Sigmoid colon (tissue), 7 donors: Measurements from ENCODE around the gene TENT5D. TPM values are rescaled to one million over a fixed set of nuclear protein-coding genes. Genes with fewer than 3 reads are reported as not detected.
A peak's percentile ranks its signal among the peaks of the same experiment; 100 is the strongest.
"Not testable (repeated sequence)": the region's sequence is repeated elsewhere in the genome, so short reads cannot be mapped to it uniquely, and the experiment has no call there.

Experiments
- DNase-seq: peaks from one replicate; pipeline ENCODE4 v3.0.0-alpha.2; 2019
- H3K27ac ChIP-seq, 4 donors: fragments of 200-600 bp; sonication (generic); one replicate each; pipeline ENCODE4 v1.5.1; 2016 to 2019; ENCODE audit warnings: mild to moderate bottlenecking in 1 of 4
- H3K27me3 ChIP-seq, 3 donors: fragments of 200-600 bp; sonication (generic); one replicate each; pipeline ENCODE4 v1.5.1; 2019; ENCODE audit warnings: mild to moderate bottlenecking in 1 of 3
- H3K36me3 ChIP-seq, 4 donors: fragments of 200-600 bp; sonication (generic); one replicate each; pipeline ENCODE4 v1.5.1; 2016 to 2019
- H3K4me1 ChIP-seq, 4 donors: fragments of 200-600 bp; sonication (generic); one replicate each; pipeline ENCODE4 v1.5.1; 2017 to 2019
- H3K4me3 ChIP-seq, 4 donors: fragments of 200-600 bp; sonication (generic); one replicate each; pipeline ENCODE4 v1.5.1; 2017 to 2019; ENCODE audit warnings: mild to moderate bottlenecking in 2 of 4, moderate library complexity in 1 of 4
- H3K9me3 ChIP-seq, 4 donors: fragments of 200-600 bp in 3 of 4; sonication (generic) in 3 of 4; one replicate each; pipeline versions ENCODE4 v1.5.1 to v1.6.1; 2013 to 2019
- EP300 ChIP-seq, 4 donors: sonication (generic); formaldehyde crosslinking; IDR thresholded peaks; one replicate each; pipeline ENCODE4 v1.6.1; 2017; ENCODE audit warnings: antibody characterized with exemption in 4 of 4
- POLR2A ChIP-seq, 2 donors: fragments of 450-650 bp; IDR thresholded peaks; one replicate each; pipeline ENCODE4 v1.6.1; 2016; ENCODE audit warnings: antibody characterized with exemption in 2 of 2, mild to moderate bottlenecking in 2 of 2, moderate library complexity in 2 of 2
- POLR2AphosphoS5 ChIP-seq, 4 donors: sonication (generic); formaldehyde crosslinking; IDR thresholded peaks; one replicate each; pipeline ENCODE4 v1.6.1; 2017; ENCODE audit warnings: antibody characterized with exemption in 4 of 4
- WGBS, 2 donors: extraction: QIAGEN DNeasy Blood & Tissue Kit; methylation state at CpG; one replicate each; pipeline ENCODE4 v1.1.7; 2013; 5-methylcytosine and 5-hydroxymethylcytosine counted together
- intact Hi-C: fragments of 100-400 bp; cut with DNase I; formaldehyde crosslinking; loops from one replicate; pipeline ENCODE4 v1.15.1; 2023
- polyA plus RNA-seq, 3 donors: library from polyadenylated mRNA; stranded (reverse); fragments of 200-250 nt; gene quantifications; one replicate each; pipeline ENCODE4 v1.2.3, GENCODE V29; 2013
- total RNA-seq, 4 donors: library from RNA; depleted of rRNA; stranded (reverse); fragments of >200 nt; gene quantifications; one replicate each; pipeline ENCODE4 v1.1.0, GENCODE V29; 2016
- TF ChIP-seq, protein P1 (sequence below), 4 experiments: fragments of 450-650 bp in 3 of 4; fragments of 200-600 bp in 1 of 4; IDR thresholded peaks; one replicate each; pipeline ENCODE4 v1.5.1; 2016 to 2019; ENCODE audit warnings: antibody characterized with exemption in 4 of 4, mild to moderate bottlenecking in 3 of 4, moderate library complexity in 2 of 4
- donor health status: healthy with polysubstance abuse.
- donor health status: Bipolar disorder and iron deficiency.
- donor health status: healthy.

The TENT5D gene
- total and polyA plus RNA-seq, 7 donors = not detected

DNA sequence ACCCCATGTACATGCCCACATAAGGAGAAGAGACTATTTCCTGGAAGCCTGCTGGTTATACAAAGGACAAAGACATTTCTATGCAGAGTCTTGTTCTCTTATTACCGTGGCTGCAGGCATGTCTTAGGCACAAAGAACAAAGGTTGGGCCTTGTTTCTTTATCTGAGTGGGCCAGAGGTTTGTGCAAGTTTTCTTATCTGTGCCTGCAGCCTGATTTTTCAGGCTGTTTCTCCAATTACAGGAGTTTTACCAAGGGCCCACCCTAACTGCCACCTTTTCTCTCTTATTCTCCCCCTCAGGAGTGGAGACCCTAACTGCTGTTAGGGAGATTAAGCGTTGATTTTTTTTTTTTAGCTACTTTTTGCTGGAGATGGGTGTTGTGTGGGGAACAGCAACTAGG lies 3.5 kb downstream of the TENT5D start:
- WGBS, 2 donors = 46 to 54% methylated on average over 2 of the region's 2 CpGs
- intact Hi-C loops = no loop called here
- H3K27ac ChIP-seq = no peak overlapping the region

DNA sequence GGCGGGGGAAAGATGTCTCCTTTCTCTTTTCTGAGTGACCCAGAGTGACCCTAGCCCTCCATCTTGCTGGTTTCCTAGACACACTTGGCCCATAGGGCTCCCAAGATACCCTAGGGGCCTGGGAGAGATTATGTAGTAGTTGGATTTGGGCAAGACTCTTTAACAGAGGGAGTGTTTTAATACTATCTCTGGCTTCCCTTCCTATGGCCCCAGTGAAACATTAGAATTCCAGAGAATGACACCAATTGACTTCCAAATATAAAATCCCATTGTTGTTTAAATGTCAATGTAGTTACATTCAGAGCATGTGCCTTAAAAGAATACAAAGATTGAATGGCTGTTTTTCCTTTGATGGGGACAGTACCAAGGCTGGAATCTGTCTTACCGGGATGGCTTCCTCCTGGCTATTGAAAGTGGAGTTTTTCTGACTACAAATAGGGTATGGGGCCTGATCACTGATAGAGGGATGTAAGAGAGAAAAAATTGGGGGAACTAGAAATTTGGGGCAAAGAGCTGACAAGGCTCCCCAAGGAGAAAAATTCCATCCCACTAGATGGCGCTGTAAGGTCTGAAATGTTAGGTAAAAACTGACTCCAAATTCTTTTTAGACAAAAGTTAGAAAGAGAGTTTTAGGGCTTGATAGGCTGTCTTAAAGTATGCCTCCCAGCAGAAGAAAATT lies 10.7 kb downstream of the TENT5D start:
- TF ChIP-seq POLR2A (IDR thresholded peaks at IDR 0.05) (no peak), EP300 (IDR thresholded peaks at IDR 0.05) (no peak), POLR2AphosphoS5 (IDR thresholded peaks at IDR 0.05) (no peak)
- TF ChIP-seq, protein P1, sequence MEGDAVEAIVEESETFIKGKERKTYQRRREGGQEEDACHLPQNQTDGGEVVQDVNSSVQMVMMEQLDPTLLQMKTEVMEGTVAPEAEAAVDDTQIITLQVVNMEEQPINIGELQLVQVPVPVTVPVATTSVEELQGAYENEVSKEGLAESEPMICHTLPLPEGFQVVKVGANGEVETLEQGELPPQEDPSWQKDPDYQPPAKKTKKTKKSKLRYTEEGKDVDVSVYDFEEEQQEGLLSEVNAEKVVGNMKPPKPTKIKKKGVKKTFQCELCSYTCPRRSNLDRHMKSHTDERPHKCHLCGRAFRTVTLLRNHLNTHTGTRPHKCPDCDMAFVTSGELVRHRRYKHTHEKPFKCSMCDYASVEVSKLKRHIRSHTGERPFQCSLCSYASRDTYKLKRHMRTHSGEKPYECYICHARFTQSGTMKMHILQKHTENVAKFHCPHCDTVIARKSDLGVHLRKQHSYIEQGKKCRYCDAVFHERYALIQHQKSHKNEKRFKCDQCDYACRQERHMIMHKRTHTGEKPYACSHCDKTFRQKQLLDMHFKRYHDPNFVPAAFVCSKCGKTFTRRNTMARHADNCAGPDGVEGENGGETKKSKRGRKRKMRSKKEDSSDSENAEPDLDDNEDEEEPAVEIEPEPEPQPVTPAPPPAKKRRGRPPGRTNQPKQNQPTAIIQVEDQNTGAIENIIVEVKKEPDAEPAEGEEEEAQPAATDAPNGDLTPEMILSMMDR (IDR thresholded peaks at IDR 0.05) = no peak
- Histone ChIP-seq H3K4me3 (no peak overlapping the region), H3K27ac (peak overlapping the region in 1 of 4 donors; percentile 63), H3K27me3 (no peaks in the 10 kb centered on the region), H3K9me3 (no peaks in the 10 kb centered on the region), H3K4me1 (peaks cover 0 to 11% (median 3%) of the 10 kb centered on the region in 4 donors), H3K36me3 (no peaks in the 10 kb centered on the region)
- intact Hi-C loops = no loop called here
- no peak for DNase-seq
- WGBS, 2 donors = 72 to 78% methylated on average over 3 of the region's 3 CpGs

More for the DNA sequence above, 3.5 kb downstream of the TENT5D start:
- no peak overlapping the region for H3K4me3 ChIP-seq
- no peaks in the 10 kb centered on the region for H3K36me3 ChIP-seq
- no peak for DNase-seq
- no peaks in the 10 kb centered on the region for H3K9me3 ChIP-seq
- no peak for TF ChIP-seq POLR2A (IDR thresholded peaks at IDR 0.05)
- TF ChIP-seq POLR2AphosphoS5 (IDR thresholded peaks at IDR 0.05) = no peak
- TF ChIP-seq, protein P1 (IDR thresholded peaks at IDR 0.05) = no peak
- no peak for TF ChIP-seq EP300 (IDR thresholded peaks at IDR 0.05)
- no peaks in the 10 kb centered on the region for H3K4me1 ChIP-seq
- H3K27me3 ChIP-seq = no peaks in the 10 kb centered on the region

DNA sequence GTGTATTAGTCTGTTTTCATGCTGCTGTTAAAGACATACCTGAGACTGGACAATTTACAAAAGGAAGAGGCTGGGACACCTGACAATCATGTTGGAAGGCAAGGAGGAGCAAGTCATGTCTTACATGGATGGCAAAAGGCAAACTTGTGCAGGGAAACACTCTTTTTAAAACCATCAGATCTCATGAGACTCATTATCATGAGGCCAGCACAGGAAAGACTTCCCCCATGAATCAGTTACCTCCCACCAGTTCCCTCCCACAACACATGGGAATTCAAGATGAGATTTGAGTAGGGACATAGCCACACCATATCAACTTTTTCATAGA lies 11.2 kb downstream of the TENT5D start:
- peak overlapping the region in 3 of 4 donors; percentile 61 to 67 (median 63) for H3K27ac ChIP-seq
- no peak for DNase-seq
- no peaks in the 10 kb centered on the region for H3K36me3 ChIP-seq
- intact Hi-C loops = no loop called here
- H3K4me3 ChIP-seq = no peak overlapping the region
- H3K4me1 ChIP-seq = peaks cover 0 to 11% (median 3%) of the 10 kb centered on the region in 4 donors
- no peaks in the 10 kb centered on the region for H3K9me3 ChIP-seq
- TF ChIP-seq EP300 (IDR thresholded peaks at IDR 0.05) (no peak), POLR2AphosphoS5 (IDR thresholded peaks at IDR 0.05) (no peak), POLR2A (IDR thresholded peaks at IDR 0.05) (no peak)
- TF ChIP-seq, protein P1 (IDR thresholded peaks at IDR 0.05) = no peak
- H3K27me3 ChIP-seq = no peaks in the 10 kb centered on the region

DNA sequence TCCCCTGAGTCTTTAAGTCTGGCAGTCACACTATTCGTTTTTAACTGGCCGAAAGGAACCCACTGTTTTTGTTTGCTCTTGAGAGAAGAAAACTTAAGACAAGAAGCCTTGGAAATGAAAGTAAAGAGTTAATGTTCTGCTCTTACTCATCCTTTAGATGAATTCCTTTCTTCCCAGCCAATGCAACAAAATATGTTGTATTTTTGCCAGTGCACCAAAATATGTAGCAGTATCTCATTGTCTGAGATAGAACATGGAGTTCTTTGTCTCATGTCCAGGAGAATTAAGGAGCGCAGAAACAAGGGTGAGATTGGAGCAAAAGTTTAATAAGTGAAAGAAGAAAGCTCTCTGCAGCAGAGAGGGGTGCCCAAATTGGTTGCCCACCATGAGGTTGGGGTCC lies 12.2 kb downstream of the TENT5D start:
- TF ChIP-seq, protein P1 (IDR thresholded peaks at IDR 0.05) = no peak
- TF ChIP-seq POLR2AphosphoS5 (IDR thresholded peaks at IDR 0.05) (peak in 2 of 4 donors; percentile 9 to 19), POLR2A (IDR thresholded peaks at IDR 0.05) (no peak), EP300 (IDR thresholded peaks at IDR 0.05) (no peak)
- no peaks in the 10 kb centered on the region for H3K9me3 ChIP-seq
- no peak overlapping the region for H3K4me3 ChIP-seq
- DNase-seq = no peak
- H3K27ac ChIP-seq = peak overlapping the region in 3 of 4 donors; percentile 61 to 67 (median 63)
- 93% methylated on average over 3 of the region's 3 CpGs for WGBS, 2 donors
- H3K27me3 ChIP-seq = no peaks in the 10 kb centered on the region
- intact Hi-C loops = no loop called here
- H3K36me3 ChIP-seq = no peaks in the 10 kb centered on the region
- H3K4me1 ChIP-seq = peaks cover 0 to 11% (median 3%) of the 10 kb centered on the region in 4 donors

DNA sequence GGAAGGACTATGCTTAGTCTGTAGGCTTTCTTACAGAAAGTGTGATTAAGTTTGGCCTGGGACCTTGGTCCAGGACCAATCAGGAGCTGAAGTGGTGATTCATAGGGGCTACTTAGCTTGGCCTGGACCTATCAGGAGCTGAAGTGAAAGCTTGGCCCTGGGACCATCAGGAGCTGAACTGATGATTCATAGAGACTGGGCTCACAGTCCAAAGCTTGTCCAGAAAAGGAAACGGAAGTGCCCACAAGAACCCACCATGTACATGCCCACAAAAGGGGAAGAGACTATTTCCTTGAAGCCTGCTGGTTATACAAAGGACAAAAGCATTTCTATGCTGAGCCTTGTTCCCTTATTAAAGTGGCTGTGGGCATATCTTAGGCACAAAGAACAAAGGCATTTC lies 12.6 kb downstream of the TENT5D start:
- Histone ChIP-seq H3K4me3 (no peak overlapping the region), H3K9me3 (no peaks in the 10 kb centered on the region), H3K27ac (peak overlapping the region in 3 of 4 donors; percentile 61 to 67 (median 63)), H3K27me3 (no peaks in the 10 kb centered on the region), H3K36me3 (no peaks in the 10 kb centered on the region), H3K4me1 (peaks cover 0 to 11% (median 3%) of the 10 kb centered on the region in 4 donors)
- WGBS, 2 donors = 33 to 63% methylated on average over 1 of the region's 1 CpG
- TF ChIP-seq POLR2AphosphoS5 (IDR thresholded peaks at IDR 0.05) (no peak), EP300 (IDR thresholded peaks at IDR 0.05) (no peak), POLR2A (IDR thresholded peaks at IDR 0.05) (no peak)
- TF ChIP-seq, protein P1 (IDR thresholded peaks at IDR 0.05) = no peak
- DNase-seq = no peak
- intact Hi-C loops = no loop called here

DNA sequence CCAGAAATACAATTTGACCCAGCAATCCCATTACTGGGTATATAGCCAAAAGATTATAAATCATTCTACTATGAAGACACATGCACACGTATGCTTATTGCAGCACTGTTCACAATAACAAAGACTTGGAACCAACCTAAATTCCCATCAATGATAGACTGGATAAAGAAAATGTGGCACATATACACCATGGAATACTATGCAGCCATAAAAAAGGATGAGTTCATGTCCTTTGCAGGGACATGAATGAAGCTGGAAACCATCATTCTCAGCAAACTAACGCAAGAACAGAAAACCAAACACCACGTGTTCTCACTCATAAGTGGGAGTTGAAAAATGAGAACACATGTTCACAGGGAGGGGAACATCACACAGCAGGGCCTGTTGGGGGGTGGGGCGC lies 47.9 kb downstream of the TENT5D start:
- H3K36me3 ChIP-seq, H3K27ac ChIP-seq, H3K9me3 ChIP-seq, intact Hi-C loops, H3K4me1 ChIP-seq, H3K27me3 ChIP-seq, DNase-seq, H3K4me3 ChIP-seq: not testable (repeated sequence)
- WGBS, 2 donors = 80 to 81% methylated on average over 4 of the region's 4 CpGs
